HG02798 (cell line): ENCODE data around the gene RNF157.
A peak's percentile ranks its signal among the peaks of the same experiment; 100 is the strongest.

Experiments
- ATAC-seq: cut with Tn5 transposase; IDR thresholded peaks from one replicate; pipeline ENCODE4 v1.9.1; 2021; ENCODE audit warnings: mild to moderate bottlenecking; ENCODE audit not compliant: unreplicated experiment, poor library complexity

The RNF157 gene

GRCh38 chr17:76104140-76104895 is 136.0 kb downstream of the RNF157 start:
- ATAC-seq: no peak

DNA sequence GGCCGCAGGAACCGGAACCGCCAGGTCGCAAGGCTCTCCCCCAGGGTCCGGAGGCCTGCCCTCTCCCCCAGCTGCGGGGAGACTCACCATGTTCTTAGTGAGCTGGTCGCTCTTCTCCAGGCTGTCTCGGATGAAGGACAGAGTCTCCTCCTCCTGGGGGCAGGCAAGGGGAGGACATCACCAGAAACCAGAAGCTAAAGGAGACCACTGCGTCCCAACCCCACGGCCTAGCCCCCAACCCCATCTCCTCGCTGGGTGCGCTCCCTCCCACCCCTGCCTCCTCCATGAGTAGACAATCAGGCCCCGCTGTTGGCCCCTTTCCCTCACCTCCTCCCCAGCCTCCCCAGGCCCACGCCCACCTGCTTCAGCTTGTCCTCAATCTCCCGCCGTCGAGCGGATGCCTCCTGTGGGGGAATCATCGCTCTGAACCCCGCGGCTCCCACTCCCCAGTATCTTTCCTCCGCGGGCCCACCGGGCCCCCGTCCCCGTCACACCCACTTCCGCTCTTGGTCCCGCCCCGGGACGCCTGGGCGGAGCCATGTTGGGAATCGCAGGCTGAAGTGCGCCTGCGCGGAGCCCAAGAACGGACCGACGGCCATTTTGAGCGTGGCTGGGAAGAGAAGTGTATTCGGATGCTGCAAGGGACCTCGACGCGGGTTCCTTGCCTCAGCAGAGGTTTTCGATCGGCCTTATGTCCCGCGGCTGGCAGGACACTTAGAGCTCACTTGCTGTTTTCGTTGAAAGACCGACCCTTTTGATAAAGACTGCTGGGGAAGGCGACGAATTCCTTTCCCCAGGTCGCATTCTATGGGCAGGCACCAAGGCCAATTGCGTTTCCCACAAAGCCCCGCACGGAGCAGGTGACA is 136.8 kb downstream of the RNF157 start, which contains the start of gene EXOC7:
Gene EXOC7 (minus strand): TSS at position 514 of the 866 bp plus-strand sequence. CDS start 95 bp downstream, at position 419.
- ATAC-seq: peak; percentile 96

GRCh38 chr17:76102944-76103273 is 137.4 kb downstream of the RNF157 start:
- no peak for ATAC-seq

DNA sequence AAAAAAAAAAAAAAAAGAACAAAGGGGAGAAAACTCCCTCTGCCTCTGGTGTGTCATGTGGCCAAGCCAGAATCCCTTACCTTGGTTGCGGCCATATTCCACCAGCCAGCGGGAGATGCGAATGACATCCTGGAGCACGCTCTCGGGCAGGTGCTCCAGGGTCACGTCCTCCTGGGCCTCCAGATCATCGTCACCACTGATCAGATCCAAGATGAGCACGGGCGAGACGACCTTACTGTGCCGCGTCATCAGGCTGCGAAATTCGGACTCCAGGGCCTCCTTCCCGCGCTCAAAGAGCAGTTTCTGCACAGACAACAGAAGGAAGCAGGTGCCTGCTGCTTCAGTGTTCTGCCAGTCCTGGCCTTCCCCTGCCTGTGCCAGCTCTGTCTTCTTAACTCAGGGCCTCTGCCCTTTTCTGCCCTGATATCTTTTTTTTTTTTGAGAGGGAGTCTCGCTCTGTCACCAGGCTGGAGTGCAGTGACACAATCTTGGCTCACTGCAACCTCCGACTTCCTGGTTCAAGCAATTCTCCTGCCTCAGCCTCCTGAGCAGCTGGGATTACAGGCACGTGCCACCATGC is 142.5 kb downstream of the RNF157 start:
- no peak for ATAC-seq

DNA sequence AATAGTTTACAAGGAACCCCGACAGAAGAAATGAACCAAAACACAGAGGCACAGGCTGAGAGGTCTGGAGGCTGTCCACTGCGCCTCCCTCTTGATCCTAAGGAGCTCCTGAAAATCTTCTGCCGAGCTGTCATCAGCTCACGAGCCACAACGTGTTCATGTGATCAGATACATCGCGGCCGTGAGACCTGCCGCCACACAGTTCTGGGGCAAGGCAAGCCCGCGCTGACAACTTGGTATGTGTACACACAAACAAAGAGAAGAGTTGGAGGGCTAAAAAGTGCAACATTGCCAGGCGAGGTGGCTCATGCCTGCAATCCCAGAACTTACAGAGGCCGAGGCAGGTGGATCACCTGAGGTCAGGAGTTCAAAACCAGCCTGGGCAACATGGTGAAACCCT is 144.3 kb downstream of the RNF157 start:
- ATAC-seq: no peak

- ATAC-seq: no peak
These were observed 146.2 kb downstream of the RNF157 start for GRCh38 chr17:76094046-76094445.

DNA sequence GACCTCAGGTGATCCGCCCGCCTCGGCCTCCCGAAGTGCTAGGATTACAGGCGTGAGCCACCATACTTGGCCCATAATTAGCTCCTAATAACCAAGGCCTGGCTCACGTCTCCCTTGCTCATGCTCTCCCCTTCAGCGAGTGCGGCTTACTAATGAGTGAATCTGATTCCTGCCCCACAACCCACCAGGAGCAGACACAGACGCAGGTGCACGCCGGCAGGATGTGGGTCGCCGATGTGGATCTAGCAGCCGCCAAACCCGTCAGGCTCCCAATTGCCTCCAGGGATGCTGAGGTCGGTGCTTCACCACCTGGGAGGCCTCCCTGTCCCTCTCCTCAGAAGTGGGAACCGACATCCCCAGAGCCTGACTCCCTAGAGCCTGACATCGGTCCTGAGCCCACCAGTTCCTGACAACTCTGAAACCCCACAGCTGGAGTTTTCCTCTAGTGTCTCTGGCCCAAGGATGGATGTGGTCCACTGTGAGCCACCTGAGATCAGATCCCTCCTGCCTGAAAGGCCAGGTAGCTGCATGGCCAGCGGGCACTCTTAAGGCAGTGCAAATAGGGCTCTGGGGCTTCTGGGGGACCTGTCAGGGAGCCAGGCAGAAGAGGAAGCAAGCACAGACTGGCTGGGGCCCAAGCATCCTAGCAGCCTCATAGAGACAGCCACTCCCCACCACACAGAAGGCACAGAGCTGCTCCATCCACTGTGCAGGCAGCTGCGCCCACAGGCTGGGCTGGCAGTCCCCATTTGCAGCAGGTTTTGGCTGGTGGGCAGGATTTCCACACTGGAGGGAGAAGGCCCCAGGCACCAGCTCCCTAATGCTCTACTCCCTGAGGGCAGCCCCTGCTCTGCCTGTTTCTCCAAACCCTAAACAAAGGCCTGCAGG is 147.5 kb downstream of the RNF157 start:
- no peak for ATAC-seq
